SK-N-SH (cell line): ENCODE data around the gene BORCS6. TPM values are rescaled to one million over a fixed set of nuclear protein-coding genes. Genes with fewer than 3 reads are reported as not detected.

Experiments
- CTCF ChIA-PET: fragments of 300-600, 350-600 bp; formaldehyde crosslinking; extraction: SDS; loops from one replicate; lab custom pipeline; 2021; lab: Yijun Ruan, JAX
- POLR2A ChIA-PET: fragments of 350-600 bp; sonication (Branson Sonifier 250); formaldehyde crosslinking; extraction: SDS; loops from one replicate; lab custom pipeline; 2020; ENCODE audit warnings: antibody characterized with exemption, inconsistent platforms; lab: Yijun Ruan, JAX
- DNase-seq: peaks from one replicate; pipeline ENCODE4 v3.0.0; 2012
- H2AFZ ChIP-seq: fragments of 200-600 bp; sonication (generic); 2 replicates; pipeline ENCODE4 v1.8.1; 2016; ENCODE audit warnings: antibody characterized with exemption, mild to moderate bottlenecking, low read depth
- H3F3A ChIP-seq: fragments of 200-600 bp; sonication (generic); replicated peaks from 2 replicates; pipeline ENCODE3; 2016; ENCODE audit warnings: antibody characterized with exemption, mild to moderate bottlenecking; ENCODE audit not compliant: insufficient read depth
- H3K27ac ChIP-seq, 2 experiments: fragments of 200-500 bp in 1 of 2; fragments of 200-600 bp in 1 of 2; sonication (Bioruptor generic) in 1 of 2; sonication (generic), shearing (Covaris generic) in 1 of 2; 2 replicates each; pipeline versions ENCODE4 v1.5.1 to v1.6.1; 2014 to 2016; ENCODE audit warnings: low read depth in 2 of 2, inconsistent platforms in 1 of 2, low read length in 1 of 2, mild to moderate bottlenecking in 1 of 2, mixed read lengths in 1 of 2
- H3K27me3 ChIP-seq: fragments of 200-600 bp; sonication (generic), shearing (Covaris generic); 2 replicates; pipeline ENCODE4 v1.6.1; 2016; ENCODE audit warnings: mixed run types; ENCODE audit not compliant: insufficient read depth
- H3K36me3 ChIP-seq, 2 experiments: fragments of 200-500 bp in 1 of 2; fragments of 200-600 bp in 1 of 2; sonication (Bioruptor generic) in 1 of 2; sonication (generic) in 1 of 2; replicated peaks in 1 of 2; 2 replicates each; pipeline versions ENCODE3 to v1.5.1; 2014 to 2016; ENCODE audit warnings: low read length in 1 of 2, mild to moderate bottlenecking in 1 of 2; ENCODE audit not compliant: insufficient read depth in 2 of 2, control insufficient read depth in 1 of 2
- H3K4me1 ChIP-seq, 2 experiments: fragments of 200-500 bp in 1 of 2; fragments of 200-600 bp in 1 of 2; sonication (Bioruptor generic) in 1 of 2; sonication (generic), shearing (Covaris generic) in 1 of 2; 2 replicates each; pipeline versions ENCODE4 v1.5.1 to v1.6.1; 2014 to 2016; ENCODE audit warnings: low read depth in 1 of 2, low read length in 1 of 2, mixed run types in 1 of 2; ENCODE audit not compliant: insufficient read depth in 2 of 2, control insufficient read depth in 1 of 2
- H3K4me2 ChIP-seq: fragments of 200-600 bp; sonication (generic), shearing (Covaris generic); 2 replicates; pipeline ENCODE4 v1.6.1; 2017; ENCODE audit warnings: mixed run types
- H3K4me3 ChIP-seq, 2 experiments: fragments of 200-500 bp in 1 of 2; fragments of 200-600 bp in 1 of 2; sonication (Bioruptor generic) in 1 of 2; sonication (generic), shearing (Covaris generic) in 1 of 2; 2 replicates each; pipeline versions ENCODE4 v1.5.1 to v1.8.1; 2014 to 2016; ENCODE audit warnings: low read depth in 2 of 2, inconsistent platforms in 1 of 2, low read length in 1 of 2, mild to moderate bottlenecking in 1 of 2, mixed read lengths in 1 of 2, moderate library complexity in 1 of 2
- H3K79me2 ChIP-seq: fragments of 200-600 bp; sonication (generic); 2 replicates; pipeline ENCODE4 v1.8.1; 2017; ENCODE audit warnings: mild to moderate bottlenecking; ENCODE audit not compliant: insufficient read depth
- H3K9ac ChIP-seq: fragments of 200-600 bp; sonication (generic); 2 replicates; pipeline ENCODE4 v1.6.1; 2017; ENCODE audit warnings: mixed run types
- H3K9me2 ChIP-seq: fragments of 200-600 bp; sonication (generic); 2 replicates; pipeline ENCODE4 v1.6.1; 2017; ENCODE audit warnings: mixed run types
- H3K9me3 ChIP-seq: fragments of 200-600 bp; sonication (generic); 2 replicates; pipeline ENCODE4 v1.6.1; 2017; ENCODE audit warnings: mixed run types, mild to moderate bottlenecking, moderate library complexity
- H4K20me1 ChIP-seq: fragments of 200-600 bp; sonication (generic); 2 replicates; pipeline ENCODE4 v1.6.1; 2017; ENCODE audit warnings: mild to moderate bottlenecking, mixed run types; ENCODE audit not compliant: insufficient read depth
- EP300 ChIP-seq, 2 experiments: IDR thresholded peaks; 2 replicates each; pipeline versions ENCODE4 v1.4.0 to v1.6.1; 2012; ENCODE audit warnings: borderline replicate concordance in 1 of 2, low read depth in 1 of 2, low read length in 1 of 2
- FOSL2 ChIP-seq: IDR thresholded peaks from 2 replicates; pipeline ENCODE4 v1.4.0; 2012; ENCODE audit warnings: low read depth, mild to moderate bottlenecking, moderate library complexity, borderline replicate concordance
- FOXJ3 ChIP-seq: sonication (generic); formaldehyde crosslinking; IDR thresholded peaks from 2 replicates; pipeline ENCODE4 v1.5.1; 2020; ENCODE audit warnings: mild to moderate bottlenecking, missing genetic modification reagents
- FOXM1 ChIP-seq: IDR thresholded peaks from 2 replicates; pipeline ENCODE4 v1.4.0; 2012; ENCODE audit warnings: low read depth, mild to moderate bottlenecking
- GATA2 ChIP-seq: sonication (generic); formaldehyde crosslinking; IDR thresholded peaks from 2 replicates; pipeline ENCODE4 v1.5.0; 2020; ENCODE audit warnings: mild to moderate bottlenecking, missing genetic modification reagents
- JUND ChIP-seq: IDR thresholded peaks from 2 replicates; pipeline ENCODE4 v1.4.0; 2012
- MXI1 ChIP-seq: IDR thresholded peaks from 2 replicates; pipeline ENCODE4 v1.6.1; 2012; ENCODE audit warnings: mild to moderate bottlenecking, low read depth, low read length, improper control_type of control experiment
- NFIC ChIP-seq: IDR thresholded peaks from 2 replicates; pipeline ENCODE4 v1.4.0; 2012; ENCODE audit warnings: borderline replicate concordance
- NRF1 ChIP-seq: IDR thresholded peaks from 2 replicates; pipeline ENCODE4 v1.6.1; 2012; ENCODE audit warnings: low read depth, mild to moderate bottlenecking, low read length
- POLR2AphosphoS5 ChIP-seq: IDR thresholded peaks from 2 replicates; pipeline ENCODE4 v1.6.1; 2012; ENCODE audit warnings: low read depth, low read length
- RCOR1 ChIP-seq: fragments of 150-350 bp; IDR thresholded peaks from 2 replicates; pipeline ENCODE4 v1.6.1; 2017; ENCODE audit warnings: antibody characterized with exemption, low read length
- RFX5 ChIP-seq: IDR thresholded peaks from 2 replicates; pipeline ENCODE4 v1.6.1; 2012; ENCODE audit warnings: mild to moderate bottlenecking, improper control_type of control experiment, low read length
- RXRA ChIP-seq: IDR thresholded peaks from 2 replicates; pipeline ENCODE4 v1.4.0; 2012; ENCODE audit warnings: low read depth, mild to moderate bottlenecking, borderline replicate concordance
- SIN3A ChIP-seq: IDR thresholded peaks from 2 replicates; pipeline ENCODE4 v1.6.1; 2012; ENCODE audit warnings: low read depth, mild to moderate bottlenecking, low read length, moderate library complexity, borderline replicate concordance
- SMC3 ChIP-seq: IDR thresholded peaks from 2 replicates; pipeline ENCODE4 v1.6.1; 2012; ENCODE audit warnings: low read depth, low read length, improper control_type of control experiment
- TAF1 ChIP-seq: IDR thresholded peaks from 2 replicates; pipeline ENCODE4 v1.6.1; 2012; ENCODE audit warnings: low read depth, mild to moderate bottlenecking, low read length, moderate library complexity, borderline replicate concordance
- TCF12 ChIP-seq: IDR thresholded peaks from 2 replicates; pipeline ENCODE4 v1.4.0; 2012
- TEAD4 ChIP-seq: IDR thresholded peaks from 2 replicates; pipeline ENCODE4 v1.4.0; 2012; ENCODE audit warnings: mild to moderate bottlenecking, borderline replicate concordance; ENCODE audit not compliant: insufficient read depth
- WGBS: methylation state at CpG from one replicate; pipeline ENCODE4 v1.1.6; 2017; ENCODE audit warnings: low lambda C conversion rate; 5-methylcytosine and 5-hydroxymethylcytosine counted together
- polyA plus RNA-seq, 3 experiments: library from polyadenylated mRNA; depleted of rRNA; stranded (reverse); fragments of >200 nt; gene quantifications; 2 replicates each; pipeline ENCODE4 v1.2.3, GENCODE V29; 2012
- TF ChIP-seq, protein P1 (sequence below): IDR thresholded peaks from 2 replicates; pipeline ENCODE4 v1.4.0; 2012; ENCODE audit warnings: low read depth, borderline replicate concordance
- TF ChIP-seq, protein P2 (sequence below): IDR thresholded peaks from 2 replicates; pipeline ENCODE4 v1.4.0; 2012; ENCODE audit warnings: low read depth, borderline replicate concordance
- TF ChIP-seq, protein P3 (sequence below): fragments of 150-350 bp; IDR thresholded peaks from 2 replicates; pipeline ENCODE4 v1.6.1; 2016; ENCODE audit warnings: mild to moderate bottlenecking, low read depth, low read length
- TF ChIP-seq, protein P4 (sequence below): fragments of 200-600 bp; sonication (generic); IDR thresholded peaks from 2 replicates; pipeline ENCODE4 v1.6.1; 2017; ENCODE audit warnings: antibody characterized with exemption, mild to moderate bottlenecking, moderate library complexity

BORCS6 gene
- polyA plus RNA-seq, 1 of the 3 experiments (the other 2 are of a cell fraction), result 4.3 TPM

DNA sequence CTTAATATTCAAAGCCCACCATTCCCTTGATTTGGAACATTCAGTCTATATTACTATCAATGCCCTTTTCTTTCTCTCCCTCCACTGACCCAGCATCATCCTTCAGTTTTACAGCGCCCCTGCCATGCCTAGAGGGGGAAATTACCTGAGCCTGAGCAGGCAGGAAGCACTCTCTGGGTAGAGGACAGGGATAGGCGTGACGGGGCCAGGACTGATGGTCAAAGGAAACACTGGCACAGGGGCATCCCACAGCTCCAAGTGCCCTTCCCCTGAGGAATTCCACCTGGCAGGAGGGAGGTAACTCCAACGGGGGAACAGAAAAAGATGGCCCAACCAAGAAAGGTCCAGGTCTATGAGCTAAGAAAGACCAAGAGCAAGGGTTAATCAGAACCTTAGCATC lies 47.9 kb upstream of the BORCS6 start:
- CTCF ChIA-PET, result interaction anchor here (0.6 to 2.1 kb wide), 6 partner anchors 9 to 164 kb away, joined by 3 to 7 read pairs (median 3); partner anchors contain the start of gene CTC1
- POLR2A ChIA-PET, result interaction anchor here (1.1 to 1.3 kb wide), 3 partner anchors 10 to 28 kb away, joined by 3 read pairs; no protein-coding TSS in a partner anchor
- no peaks in the 10 kb centered on the region for H3K9me3 ChIP-seq

DNA sequence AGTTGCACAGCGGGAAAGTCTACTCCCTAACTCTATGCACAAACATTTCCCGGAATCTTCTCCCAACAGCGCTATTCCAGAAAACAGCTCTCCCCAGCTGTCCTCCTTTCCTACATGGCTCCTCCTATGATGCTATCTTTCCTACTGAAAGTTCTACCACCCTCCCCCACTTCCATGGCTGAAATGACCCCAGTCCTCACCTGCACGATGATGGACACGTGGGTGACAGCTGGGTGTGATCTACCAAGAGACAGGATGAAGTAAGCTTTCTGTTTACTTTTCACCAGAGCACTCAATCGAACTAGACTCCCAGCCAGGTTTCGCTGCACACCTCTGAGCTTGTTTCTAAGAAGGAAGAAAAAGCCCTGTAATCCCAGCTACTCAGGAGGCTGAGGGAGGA lies 47.2 kb upstream of the BORCS6 start:
- WGBS, result 82% methylated on average over 7 of the region's 7 CpGs
- H2AFZ ChIP-seq, result no peak overlapping the region
- ChIA-PET POLR2A (interaction anchor here (1.1 to 1.2 kb wide), 2 partner anchors 9 to 27 kb away, joined by 3 read pairs; no protein-coding TSS in a partner anchor), CTCF (interaction anchor here (1.0 to 2.1 kb wide), 3 partner anchors 9 to 64 kb away, joined by 3 to 7 read pairs (median 3); partner anchors contain the start of gene CTC1)
- no peaks in the 10 kb centered on the region for H3F3A ChIP-seq
- no peak overlapping the region for H3K4me3 ChIP-seq
- no peak overlapping the region for H3K9ac ChIP-seq
- no peak for DNase-seq
- no peaks in the 10 kb centered on the region for H3K9me2 ChIP-seq
- no peaks in the 10 kb centered on the region for H3K27me3 ChIP-seq
- no peaks in the 10 kb centered on the region for H3K4me1 ChIP-seq
- no peaks in the 10 kb centered on the region for H3K79me2 ChIP-seq
- no peak overlapping the region for H3K27ac ChIP-seq
- H3K4me2 ChIP-seq, result no peak overlapping the region
- H3K9me3 ChIP-seq, result no peaks in the 10 kb centered on the region
- no peaks in the 10 kb centered on the region for H4K20me1 ChIP-seq
- H3K36me3 ChIP-seq, result peaks cover 0 to 38% of the 10 kb centered on the region in 2 experiments
- no peak for TF ChIP-seq JUND
- TF ChIP-seq, protein P1, sequence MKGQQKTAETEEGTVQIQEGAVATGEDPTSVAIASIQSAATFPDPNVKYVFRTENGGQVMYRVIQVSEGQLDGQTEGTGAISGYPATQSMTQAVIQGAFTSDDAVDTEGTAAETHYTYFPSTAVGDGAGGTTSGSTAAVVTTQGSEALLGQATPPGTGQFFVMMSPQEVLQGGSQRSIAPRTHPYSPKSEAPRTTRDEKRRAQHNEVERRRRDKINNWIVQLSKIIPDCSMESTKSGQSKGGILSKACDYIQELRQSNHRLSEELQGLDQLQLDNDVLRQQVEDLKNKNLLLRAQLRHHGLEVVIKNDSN, result no peak
- TF ChIP-seq GATA2 (CRISPR knock-in tag), result no peak
- no peak for TF ChIP-seq NFIC
- no peak for TF ChIP-seq RXRA
- TF ChIP-seq, protein P2, sequence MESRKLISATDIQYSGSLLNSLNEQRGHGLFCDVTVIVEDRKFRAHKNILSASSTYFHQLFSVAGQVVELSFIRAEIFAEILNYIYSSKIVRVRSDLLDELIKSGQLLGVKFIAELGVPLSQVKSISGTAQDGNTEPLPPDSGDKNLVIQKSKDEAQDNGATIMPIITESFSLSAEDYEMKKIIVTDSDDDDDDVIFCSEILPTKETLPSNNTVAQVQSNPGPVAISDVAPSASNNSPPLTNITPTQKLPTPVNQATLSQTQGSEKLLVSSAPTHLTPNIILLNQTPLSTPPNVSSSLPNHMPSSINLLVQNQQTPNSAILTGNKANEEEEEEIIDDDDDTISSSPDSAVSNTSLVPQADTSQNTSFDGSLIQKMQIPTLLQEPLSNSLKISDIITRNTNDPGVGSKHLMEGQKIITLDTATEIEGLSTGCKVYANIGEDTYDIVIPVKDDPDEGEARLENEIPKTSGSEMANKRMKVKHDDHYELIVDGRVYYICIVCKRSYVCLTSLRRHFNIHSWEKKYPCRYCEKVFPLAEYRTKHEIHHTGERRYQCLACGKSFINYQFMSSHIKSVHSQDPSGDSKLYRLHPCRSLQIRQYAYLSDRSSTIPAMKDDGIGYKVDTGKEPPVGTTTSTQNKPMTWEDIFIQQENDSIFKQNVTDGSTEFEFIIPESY, result no peak
- no peak for TF ChIP-seq POLR2AphosphoS5
- TF ChIP-seq SIN3A, result no peak
- TF ChIP-seq TEAD4, result no peak
- TF ChIP-seq RFX5, result no peak
- TF ChIP-seq NRF1, result no peak
- TF ChIP-seq, protein P3, sequence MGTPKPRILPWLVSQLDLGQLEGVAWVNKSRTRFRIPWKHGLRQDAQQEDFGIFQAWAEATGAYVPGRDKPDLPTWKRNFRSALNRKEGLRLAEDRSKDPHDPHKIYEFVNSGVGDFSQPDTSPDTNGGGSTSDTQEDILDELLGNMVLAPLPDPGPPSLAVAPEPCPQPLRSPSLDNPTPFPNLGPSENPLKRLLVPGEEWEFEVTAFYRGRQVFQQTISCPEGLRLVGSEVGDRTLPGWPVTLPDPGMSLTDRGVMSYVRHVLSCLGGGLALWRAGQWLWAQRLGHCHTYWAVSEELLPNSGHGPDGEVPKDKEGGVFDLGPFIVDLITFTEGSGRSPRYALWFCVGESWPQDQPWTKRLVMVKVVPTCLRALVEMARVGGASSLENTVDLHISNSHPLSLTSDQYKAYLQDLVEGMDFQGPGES, result no peak
- no peak for TF ChIP-seq FOXJ3
- TF ChIP-seq SMC3, result no peak

More for the DNA sequence above, 47.9 kb upstream of the BORCS6 start:
- WGBS, result 87% methylated on average over 4 of the region's 4 CpGs
- Histone ChIP-seq H3K4me3 (no peak overlapping the region), H3K4me1 (no peaks in the 10 kb centered on the region), H3K9ac (no peak overlapping the region)
- TF ChIP-seq, protein P4, sequence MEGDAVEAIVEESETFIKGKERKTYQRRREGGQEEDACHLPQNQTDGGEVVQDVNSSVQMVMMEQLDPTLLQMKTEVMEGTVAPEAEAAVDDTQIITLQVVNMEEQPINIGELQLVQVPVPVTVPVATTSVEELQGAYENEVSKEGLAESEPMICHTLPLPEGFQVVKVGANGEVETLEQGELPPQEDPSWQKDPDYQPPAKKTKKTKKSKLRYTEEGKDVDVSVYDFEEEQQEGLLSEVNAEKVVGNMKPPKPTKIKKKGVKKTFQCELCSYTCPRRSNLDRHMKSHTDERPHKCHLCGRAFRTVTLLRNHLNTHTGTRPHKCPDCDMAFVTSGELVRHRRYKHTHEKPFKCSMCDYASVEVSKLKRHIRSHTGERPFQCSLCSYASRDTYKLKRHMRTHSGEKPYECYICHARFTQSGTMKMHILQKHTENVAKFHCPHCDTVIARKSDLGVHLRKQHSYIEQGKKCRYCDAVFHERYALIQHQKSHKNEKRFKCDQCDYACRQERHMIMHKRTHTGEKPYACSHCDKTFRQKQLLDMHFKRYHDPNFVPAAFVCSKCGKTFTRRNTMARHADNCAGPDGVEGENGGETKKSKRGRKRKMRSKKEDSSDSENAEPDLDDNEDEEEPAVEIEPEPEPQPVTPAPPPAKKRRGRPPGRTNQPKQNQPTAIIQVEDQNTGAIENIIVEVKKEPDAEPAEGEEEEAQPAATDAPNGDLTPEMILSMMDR, result no peak
- TF ChIP-seq RXRA (no peak), NFIC (no peak), TAF1 (no peak), EP300 (IDR thresholded peaks at IDR 0.05; ENCODE audit: borderline replicate concordance in 1 of 2, low read depth in 1 of 2, low read length in 1 of 2) (no peak), MXI1 (no peak), TCF12 (no peak), FOSL2 (no peak), SMC3 (no peak), RCOR1 (no peak), FOXM1 (no peak), SIN3A (no peak)
- TF ChIP-seq, protein P1, result no peak
- TF ChIP-seq, all 33 proteins: peak for 0
- no peak for DNase-seq
- H3K9me2 ChIP-seq, result no peaks in the 10 kb centered on the region
- H3K79me2 ChIP-seq, result peaks cover under 1% of the 10 kb centered on the region; the same call in 1 of the 2 replicates
- H4K20me1 ChIP-seq, result no peaks in the 10 kb centered on the region
- peaks cover 0 to 31% of the 10 kb centered on the region in 2 experiments for H3K36me3 ChIP-seq
- H3F3A ChIP-seq, result no peaks in the 10 kb centered on the region
- no peak overlapping the region for H3K27ac ChIP-seq
- no peaks in the 10 kb centered on the region for H3K27me3 ChIP-seq
- H3K4me2 ChIP-seq, result no peak overlapping the region
- H2AFZ ChIP-seq, result no peak overlapping the region
